ENCODE results near the gene ABHD14A. TPM values are rescaled to one million over a fixed set of nuclear protein-coding genes. Genes with fewer than 3 reads are reported as not detected.

Gene ABHD14A
- total RNA-seq, 1 experiment from 2014 or later = 3.8 TPM

DNA sequence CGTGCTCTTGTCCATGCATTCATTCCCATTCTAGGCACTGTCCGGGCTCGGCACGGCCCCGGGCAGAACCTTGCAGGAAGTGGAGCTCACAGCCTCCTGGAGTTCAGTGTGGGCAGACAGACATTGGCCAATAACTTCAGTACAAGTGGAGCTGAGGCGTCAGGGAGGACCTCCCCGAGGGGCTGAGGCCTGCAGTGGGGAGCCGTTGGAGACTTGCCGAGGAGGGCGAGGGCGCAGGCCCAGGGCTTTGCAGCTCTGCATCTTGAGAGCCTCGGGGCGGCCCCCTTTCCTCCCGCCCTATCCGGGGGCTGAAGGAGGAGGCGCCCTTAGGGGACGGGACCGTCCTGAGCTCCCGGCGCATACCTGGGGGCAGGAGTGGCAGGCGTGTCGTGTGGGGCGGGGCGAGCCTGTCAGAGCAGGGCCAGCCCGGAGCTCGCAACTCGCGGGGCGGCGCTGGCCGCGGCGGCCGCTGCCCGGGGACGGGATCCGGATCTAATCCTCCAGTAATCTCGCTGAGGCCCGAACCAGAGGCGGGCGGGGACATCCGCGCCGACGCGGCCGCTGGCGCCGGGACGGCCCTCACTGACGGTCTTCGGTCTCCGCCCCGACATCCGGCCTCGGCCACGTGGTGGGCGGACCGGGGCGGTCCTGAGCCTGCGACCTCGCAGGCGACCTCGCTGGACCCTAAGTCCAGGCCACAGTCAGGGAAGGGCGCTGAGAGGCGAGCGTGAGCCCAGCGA is 8.1 kb downstream of the ABHD14A start, which contains the start of gene ACY1:
TSS of gene ACY1 (plus strand) at position 698 of the 740 bp plus-strand sequence. CDS start 530 bp downstream, outside the sequence.
- peaks cover 2% of the 10 kb centered on the region; the same call in 1 of the 2 replicates for H3K36me3 Mint-ChIP-seq
- peak within 1 kb of the TSS; percentile 96 for H3K27ac Mint-ChIP-seq
- H3K4me1 Mint-ChIP-seq = peaks cover 21% of the 10 kb centered on the region
- DNase-seq (ENCODE audit: low spot score) (peak; percentile 85), ATAC-seq (peak; percentile 78)
- peak within 1 kb of the TSS; percentile 84 for H3K4me3 Mint-ChIP-seq
- H3K9me3 Mint-ChIP-seq = no peaks in the 10 kb centered on the region
- ChIA-PET CTCF (interaction anchor here (1.0 to 4.4 kb wide), 27 partner anchors 9 to 402 kb away, joined by 3 to 60 read pairs (median 5); partner anchors contain the start of genes ABHD14A, ABHD14B, DUSP7 and GPR62), POLR2A (interaction anchor here (0.8 to 2.4 kb wide), 10 partner anchors 9 to 172 kb away, joined by 3 to 23 read pairs (median 6); partner anchors contain the start of genes ABHD14B, PCBP4, POC1A and RPL29)
- H3K27me3 Mint-ChIP-seq (ENCODE audit: low read depth) = peaks cover 3% of the 10 kb centered on the region; the same call in 1 of the 2 replicates
- TF ChIP-seq, protein P1, sequence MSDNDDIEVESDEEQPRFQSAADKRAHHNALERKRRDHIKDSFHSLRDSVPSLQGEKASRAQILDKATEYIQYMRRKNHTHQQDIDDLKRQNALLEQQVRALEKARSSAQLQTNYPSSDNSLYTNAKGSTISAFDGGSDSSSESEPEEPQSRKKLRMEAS (CRISPR knock-in tag; IDR thresholded peaks at IDR 0.05) = peak; percentile 99
- TF ChIP-seq ATF1 (CRISPR knock-in tag; IDR thresholded peaks at IDR 0.05) (no peak), MYBL2 (CRISPR knock-in tag; IDR thresholded peaks at IDR 0.05) (peak; percentile 17; the same call in 1 of the 2 replicates), GABPB1 (CRISPR knock-in tag; IDR thresholded peaks at IDR 0.05) (peak; percentile 68; the same call in 1 of the 2 replicates), TEAD1 (CRISPR knock-in tag; IDR thresholded peaks at IDR 0.05) (peak; percentile 91), GRHL2 (CRISPR knock-in tag; IDR thresholded peaks at IDR 0.05; ENCODE audit: insufficient replicate concordance, severe bottlenecking) (no peak), NR3C1 (CRISPR knock-in tag; conservative IDR thresholded peaks at IDR 0.05; ENCODE audit: low read depth) (no peak), SOX15 (CRISPR knock-in tag; IDR thresholded peaks at IDR 0.05) (no peak), ZNF671 (CRISPR knock-in tag; IDR thresholded peaks at IDR 0.05) (no peak), FOXP1 (CRISPR knock-in tag; IDR thresholded peaks at IDR 0.05; ENCODE audit: borderline replicate concordance) (peak; percentile 62; the same call in 1 of the 2 replicates), ZNF423 (CRISPR knock-in tag; IDR thresholded peaks at IDR 0.05) (no peak), IRF2 (CRISPR knock-in tag; IDR thresholded peaks at IDR 0.05; ENCODE audit: borderline replicate concordance, low read depth) (no peak), EMX1 (CRISPR knock-in tag; IDR thresholded peaks at IDR 0.05) (no peak), ELF4 (CRISPR knock-in tag; IDR thresholded peaks at IDR 0.05; ENCODE audit: low read depth) (peak; percentile 72; the same call in 1 of the 2 replicates), HMGA2 (CRISPR knock-in tag; IDR thresholded peaks at IDR 0.05) (no peak), PRRX2 (CRISPR knock-in tag; IDR thresholded peaks at IDR 0.05) (no peak)
- TF ChIP-seq, protein P2, sequence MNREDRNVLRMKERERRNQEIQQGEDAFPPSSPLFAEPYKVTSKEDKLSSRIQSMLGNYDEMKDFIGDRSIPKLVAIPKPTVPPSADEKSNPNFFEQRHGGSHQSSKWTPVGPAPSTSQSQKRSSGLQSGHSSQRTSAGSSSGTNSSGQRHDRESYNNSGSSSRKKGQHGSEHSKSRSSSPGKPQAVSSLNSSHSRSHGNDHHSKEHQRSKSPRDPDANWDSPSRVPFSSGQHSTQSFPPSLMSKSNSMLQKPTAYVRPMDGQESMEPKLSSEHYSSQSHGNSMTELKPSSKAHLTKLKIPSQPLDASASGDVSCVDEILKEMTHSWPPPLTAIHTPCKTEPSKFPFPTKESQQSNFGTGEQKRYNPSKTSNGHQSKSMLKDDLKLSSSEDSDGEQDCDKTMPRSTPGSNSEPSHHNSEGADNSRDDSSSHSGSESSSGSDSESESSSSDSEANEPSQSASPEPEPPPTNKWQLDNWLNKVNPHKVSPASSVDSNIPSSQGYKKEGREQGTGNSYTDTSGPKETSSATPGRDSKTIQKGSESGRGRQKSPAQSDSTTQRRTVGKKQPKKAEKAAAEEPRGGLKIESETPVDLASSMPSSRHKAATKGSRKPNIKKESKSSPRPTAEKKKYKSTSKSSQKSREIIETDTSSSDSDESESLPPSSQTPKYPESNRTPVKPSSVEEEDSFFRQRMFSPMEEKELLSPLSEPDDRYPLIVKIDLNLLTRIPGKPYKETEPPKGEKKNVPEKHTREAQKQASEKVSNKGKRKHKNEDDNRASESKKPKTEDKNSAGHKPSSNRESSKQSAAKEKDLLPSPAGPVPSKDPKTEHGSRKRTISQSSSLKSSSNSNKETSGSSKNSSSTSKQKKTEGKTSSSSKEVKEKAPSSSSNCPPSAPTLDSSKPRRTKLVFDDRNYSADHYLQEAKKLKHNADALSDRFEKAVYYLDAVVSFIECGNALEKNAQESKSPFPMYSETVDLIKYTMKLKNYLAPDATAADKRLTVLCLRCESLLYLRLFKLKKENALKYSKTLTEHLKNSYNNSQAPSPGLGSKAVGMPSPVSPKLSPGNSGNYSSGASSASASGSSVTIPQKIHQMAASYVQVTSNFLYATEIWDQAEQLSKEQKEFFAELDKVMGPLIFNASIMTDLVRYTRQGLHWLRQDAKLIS (CRISPR knock-in tag; IDR thresholded peaks at IDR 0.05; ENCODE audit: borderline replicate concordance) = no peak
- TF ChIP-seq, protein P3, sequence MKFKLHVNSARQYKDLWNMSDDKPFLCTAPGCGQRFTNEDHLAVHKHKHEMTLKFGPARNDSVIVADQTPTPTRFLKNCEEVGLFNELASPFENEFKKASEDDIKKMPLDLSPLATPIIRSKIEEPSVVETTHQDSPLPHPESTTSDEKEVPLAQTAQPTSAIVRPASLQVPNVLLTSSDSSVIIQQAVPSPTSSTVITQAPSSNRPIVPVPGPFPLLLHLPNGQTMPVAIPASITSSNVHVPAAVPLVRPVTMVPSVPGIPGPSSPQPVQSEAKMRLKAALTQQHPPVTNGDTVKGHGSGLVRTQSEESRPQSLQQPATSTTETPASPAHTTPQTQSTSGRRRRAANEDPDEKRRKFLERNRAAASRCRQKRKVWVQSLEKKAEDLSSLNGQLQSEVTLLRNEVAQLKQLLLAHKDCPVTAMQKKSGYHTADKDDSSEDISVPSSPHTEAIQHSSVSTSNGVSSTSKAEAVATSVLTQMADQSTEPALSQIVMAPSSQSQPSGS (CRISPR knock-in tag; IDR thresholded peaks at IDR 0.05; ENCODE audit: borderline replicate concordance, low read depth) = no peak
- TF ChIP-seq, protein P4, sequence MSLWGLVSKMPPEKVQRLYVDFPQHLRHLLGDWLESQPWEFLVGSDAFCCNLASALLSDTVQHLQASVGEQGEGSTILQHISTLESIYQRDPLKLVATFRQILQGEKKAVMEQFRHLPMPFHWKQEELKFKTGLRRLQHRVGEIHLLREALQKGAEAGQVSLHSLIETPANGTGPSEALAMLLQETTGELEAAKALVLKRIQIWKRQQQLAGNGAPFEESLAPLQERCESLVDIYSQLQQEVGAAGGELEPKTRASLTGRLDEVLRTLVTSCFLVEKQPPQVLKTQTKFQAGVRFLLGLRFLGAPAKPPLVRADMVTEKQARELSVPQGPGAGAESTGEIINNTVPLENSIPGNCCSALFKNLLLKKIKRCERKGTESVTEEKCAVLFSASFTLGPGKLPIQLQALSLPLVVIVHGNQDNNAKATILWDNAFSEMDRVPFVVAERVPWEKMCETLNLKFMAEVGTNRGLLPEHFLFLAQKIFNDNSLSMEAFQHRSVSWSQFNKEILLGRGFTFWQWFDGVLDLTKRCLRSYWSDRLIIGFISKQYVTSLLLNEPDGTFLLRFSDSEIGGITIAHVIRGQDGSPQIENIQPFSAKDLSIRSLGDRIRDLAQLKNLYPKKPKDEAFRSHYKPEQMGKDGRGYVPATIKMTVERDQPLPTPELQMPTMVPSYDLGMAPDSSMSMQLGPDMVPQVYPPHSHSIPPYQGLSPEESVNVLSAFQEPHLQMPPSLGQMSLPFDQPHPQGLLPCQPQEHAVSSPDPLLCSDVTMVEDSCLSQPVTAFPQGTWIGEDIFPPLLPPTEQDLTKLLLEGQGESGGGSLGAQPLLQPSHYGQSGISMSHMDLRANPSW (CRISPR knock-in tag; conservative IDR thresholded peaks at IDR 0.05; ENCODE audit: low read depth) = no peak
- TF ChIP-seq, protein P5, sequence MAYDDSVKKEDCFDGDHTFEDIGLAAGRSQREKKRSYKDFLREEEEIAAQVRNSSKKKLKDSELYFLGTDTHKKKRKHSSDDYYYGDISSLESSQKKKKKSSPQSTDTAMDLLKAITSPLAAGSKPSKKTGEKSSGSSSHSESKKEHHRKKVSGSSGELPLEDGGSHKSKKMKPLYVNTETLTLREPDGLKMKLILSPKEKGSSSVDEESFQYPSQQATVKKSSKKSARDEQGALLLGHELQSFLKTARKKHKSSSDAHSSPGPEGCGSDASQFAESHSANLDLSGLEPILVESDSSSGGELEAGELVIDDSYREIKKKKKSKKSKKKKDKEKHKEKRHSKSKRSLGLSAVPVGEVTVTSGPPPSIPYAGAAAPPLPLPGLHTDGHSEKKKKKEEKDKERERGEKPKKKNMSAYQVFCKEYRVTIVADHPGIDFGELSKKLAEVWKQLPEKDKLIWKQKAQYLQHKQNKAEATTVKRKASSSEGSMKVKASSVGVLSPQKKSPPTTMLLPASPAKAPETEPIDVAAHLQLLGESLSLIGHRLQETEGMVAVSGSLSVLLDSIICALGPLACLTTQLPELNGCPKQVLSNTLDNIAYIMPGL (CRISPR knock-in tag; IDR thresholded peaks at IDR 0.05) = peak; percentile 85; the same call in 1 of the 2 replicates
- TF ChIP-seq, protein P6, sequence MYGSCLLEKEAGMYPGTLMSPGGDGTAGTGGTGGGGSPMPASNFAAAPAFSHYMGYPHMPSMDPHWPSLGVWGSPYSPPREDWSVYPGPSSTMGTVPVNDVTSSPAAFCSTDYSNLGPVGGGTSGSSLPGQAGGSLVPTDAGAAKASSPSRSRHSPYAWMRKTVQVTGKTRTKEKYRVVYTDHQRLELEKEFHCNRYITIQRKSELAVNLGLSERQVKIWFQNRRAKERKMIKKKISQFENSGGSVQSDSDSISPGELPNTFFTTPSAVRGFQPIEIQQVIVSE (CRISPR knock-in tag; IDR thresholded peaks at IDR 0.05; ENCODE audit: borderline replicate concordance) = no peak
- TF ChIP-seq, protein P7, sequence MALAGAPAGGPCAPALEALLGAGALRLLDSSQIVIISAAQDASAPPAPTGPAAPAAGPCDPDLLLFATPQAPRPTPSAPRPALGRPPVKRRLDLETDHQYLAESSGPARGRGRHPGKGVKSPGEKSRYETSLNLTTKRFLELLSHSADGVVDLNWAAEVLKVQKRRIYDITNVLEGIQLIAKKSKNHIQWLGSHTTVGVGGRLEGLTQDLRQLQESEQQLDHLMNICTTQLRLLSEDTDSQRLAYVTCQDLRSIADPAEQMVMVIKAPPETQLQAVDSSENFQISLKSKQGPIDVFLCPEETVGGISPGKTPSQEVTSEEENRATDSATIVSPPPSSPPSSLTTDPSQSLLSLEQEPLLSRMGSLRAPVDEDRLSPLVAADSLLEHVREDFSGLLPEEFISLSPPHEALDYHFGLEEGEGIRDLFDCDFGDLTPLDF (CRISPR knock-in tag; IDR thresholded peaks at IDR 0.05) = 0 out of 2 replicates have a peak, but pooled peaks have one; percentile 67
- TF ChIP-seq, protein P8, sequence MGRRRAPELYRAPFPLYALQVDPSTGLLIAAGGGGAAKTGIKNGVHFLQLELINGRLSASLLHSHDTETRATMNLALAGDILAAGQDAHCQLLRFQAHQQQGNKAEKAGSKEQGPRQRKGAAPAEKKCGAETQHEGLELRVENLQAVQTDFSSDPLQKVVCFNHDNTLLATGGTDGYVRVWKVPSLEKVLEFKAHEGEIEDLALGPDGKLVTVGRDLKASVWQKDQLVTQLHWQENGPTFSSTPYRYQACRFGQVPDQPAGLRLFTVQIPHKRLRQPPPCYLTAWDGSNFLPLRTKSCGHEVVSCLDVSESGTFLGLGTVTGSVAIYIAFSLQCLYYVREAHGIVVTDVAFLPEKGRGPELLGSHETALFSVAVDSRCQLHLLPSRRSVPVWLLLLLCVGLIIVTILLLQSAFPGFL (CRISPR knock-in tag; IDR thresholded peaks at IDR 0.05; ENCODE audit: borderline replicate concordance) = no peak
